ENCODE results near the gene ALG3. TPM values are rescaled to one million over a fixed set of nuclear protein-coding genes. Genes with fewer than 3 reads are reported as not detected.
"Not testable (repeated sequence)": the region's sequence is repeated elsewhere in the genome, so short reads cannot be mapped to it uniquely, and the experiment has no call there.

The ALG3 gene
- total and polyA plus RNA-seq, 5 donors = 17.3 to 23.3 (median 20.2) TPM

GRCh38 chr3:184282941-184283340, 34.2 kb upstream of the ALG3 start:
- intact Hi-C loops (cut with DNase I) = loop anchor here in 2 of 4 donors (10.0 kb wide), 1 partner anchor 388 kb away; no protein-coding TSS in a partner anchor
- DNase-seq = no peak
- no peaks in the 10 kb centered on the region for H3K4me1 ChIP-seq (ENCODE audit: control insufficient read depth, insufficient read depth, low read length)
- no peaks in the 10 kb centered on the region for H3K9me3 ChIP-seq (ENCODE audit: control insufficient read depth, low read length)
- H3K4me3 ChIP-seq (ENCODE audit: low read length) = no peak overlapping the region
- ATAC-seq = no peak
- 93% methylated on average over 4 of the region's 4 CpGs for WGBS
- H3K27me3 ChIP-seq (ENCODE audit: control insufficient read depth, insufficient read depth) = no peaks in the 10 kb centered on the region
- no peak overlapping the region for H3K27ac ChIP-seq (ENCODE audit: low read length)

GRCh38 chr3:184277366-184277765, 28.6 kb upstream of the ALG3 start:
- ATAC-seq = peak in 1 of 2 donors; percentile 14
- no peaks in the 10 kb centered on the region for H3K27me3 ChIP-seq (ENCODE audit: control insufficient read depth, insufficient read depth)
- WGBS = 93% methylated on average over 6 of the region's 6 CpGs

DNA sequence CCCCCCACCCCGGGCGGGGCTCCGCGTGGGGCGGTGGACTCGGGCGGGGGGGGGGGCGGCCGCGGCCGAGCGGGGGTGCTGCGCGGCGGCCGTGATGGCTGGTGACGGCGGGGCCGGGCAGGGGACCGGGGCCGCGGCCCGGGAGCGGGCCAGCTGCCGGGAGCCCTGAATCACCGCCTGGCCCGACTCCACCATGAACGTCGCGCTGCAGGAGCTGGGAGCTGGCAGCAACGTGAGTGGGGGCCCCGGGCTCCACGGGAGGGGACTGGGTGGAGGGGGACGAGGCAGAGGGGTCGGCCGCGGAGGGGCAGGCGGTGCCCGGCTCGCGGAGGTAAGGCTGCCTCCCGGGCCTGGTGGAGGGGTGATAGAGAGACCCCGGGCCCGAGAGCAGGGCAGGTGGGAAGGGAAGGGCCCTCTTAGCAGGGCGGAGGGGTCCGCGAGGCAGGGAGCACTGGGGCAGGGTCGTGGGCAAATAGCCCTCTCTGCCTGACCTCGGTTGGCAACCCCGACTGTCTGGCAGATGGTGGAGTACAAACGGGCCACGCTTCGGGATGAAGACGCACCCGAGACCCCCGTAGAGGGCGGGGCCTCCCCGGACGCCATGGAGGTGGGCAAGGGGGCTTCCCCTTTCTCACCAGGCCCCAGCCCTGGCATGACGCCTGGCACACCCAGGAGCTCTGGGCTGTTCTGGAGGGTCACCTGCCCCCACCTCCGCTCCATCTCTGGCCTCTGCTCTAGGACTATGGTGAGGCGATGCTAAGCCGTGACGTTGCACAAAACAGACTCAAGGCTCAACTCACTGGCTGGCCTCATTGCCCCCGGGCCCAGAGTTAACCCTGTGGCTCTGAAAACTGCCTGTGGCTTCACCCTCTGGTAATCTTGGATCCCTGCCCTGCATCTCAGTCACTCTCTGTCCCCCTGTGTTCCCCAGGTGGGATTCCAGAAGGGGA, 27.5 kb upstream of the ALG3 start, which contains the start of gene ECE2:
ECE2 (plus strand) TSS at position 62 of the 950 bp plus-strand sequence; CDS start at position 194, 132 bp downstream.
- H3K27me3 ChIP-seq (ENCODE audit: control insufficient read depth, insufficient read depth) = no peaks in the 10 kb centered on the region
- intact Hi-C loops (cut with DNase I) = no loop called here
- no peak within 1 kb of the TSS for H3K27ac ChIP-seq (ENCODE audit: low read length)
- WGBS = 11% methylated on average over 65 of the region's 65 CpGs
- ATAC-seq (peak; percentile 28 to 56), DNase-seq (peak; percentile 39 to 70 (median 57))
- no peaks in the 10 kb centered on the region for H3K9me3 ChIP-seq (ENCODE audit: control insufficient read depth, low read length)
- peak within 1 kb of the TSS; percentile 25 for H3K4me3 ChIP-seq (ENCODE audit: low read length)
- H3K4me1 ChIP-seq (ENCODE audit: control insufficient read depth, insufficient read depth, low read length) = no peaks in the 10 kb centered on the region

More at GRCh38 chr3:184277366-184277765, 28.6 kb upstream of the ALG3 start:
- no peak for DNase-seq
- no peak overlapping the region for H3K4me3 ChIP-seq (ENCODE audit: low read length)
- intact Hi-C loops (cut with DNase I) = no loop called here
- no peak overlapping the region for H3K27ac ChIP-seq (ENCODE audit: low read length)
- H3K4me1 ChIP-seq (ENCODE audit: control insufficient read depth, insufficient read depth, low read length) = no peaks in the 10 kb centered on the region
- no peaks in the 10 kb centered on the region for H3K9me3 ChIP-seq (ENCODE audit: control insufficient read depth, low read length)

GRCh38 chr3:184275381-184275701, 26.6 kb upstream of the ALG3 start:
- no peak overlapping the region for H3K27ac ChIP-seq (ENCODE audit: low read length)
- intact Hi-C loops (cut with DNase I) = no loop called here
- no peak overlapping the region for H3K4me3 ChIP-seq (ENCODE audit: low read length)
- DNase-seq (no peak), ATAC-seq (no peak)
- WGBS = 66% methylated on average over 12 of the region's 12 CpGs
- H3K4me1 ChIP-seq (ENCODE audit: control insufficient read depth, insufficient read depth, low read length) = no peaks in the 10 kb centered on the region
- no peaks in the 10 kb centered on the region for H3K27me3 ChIP-seq (ENCODE audit: control insufficient read depth, insufficient read depth)
- no peaks in the 10 kb centered on the region for H3K9me3 ChIP-seq (ENCODE audit: control insufficient read depth, low read length)

- Histone ChIP-seq H3K27me3 (ENCODE audit: control insufficient read depth, insufficient read depth) (no peaks in the 10 kb centered on the region), H3K4me3 (ENCODE audit: low read length) (no peak overlapping the region), H3K27ac (ENCODE audit: low read length) (no peak overlapping the region), H3K9me3 (ENCODE audit: control insufficient read depth, low read length) (no peaks in the 10 kb centered on the region), H3K4me1 (ENCODE audit: control insufficient read depth, insufficient read depth, low read length) (no peaks in the 10 kb centered on the region)
- WGBS = 32% methylated on average over 1 of the region's 1 CpG
- DNase-seq (no peak), ATAC-seq (no peak)
- intact Hi-C loops (cut with DNase I) = no loop called here
These were observed 23.5 kb upstream of the ALG3 start for GRCh38 chr3:184272269-184272668.

DNA sequence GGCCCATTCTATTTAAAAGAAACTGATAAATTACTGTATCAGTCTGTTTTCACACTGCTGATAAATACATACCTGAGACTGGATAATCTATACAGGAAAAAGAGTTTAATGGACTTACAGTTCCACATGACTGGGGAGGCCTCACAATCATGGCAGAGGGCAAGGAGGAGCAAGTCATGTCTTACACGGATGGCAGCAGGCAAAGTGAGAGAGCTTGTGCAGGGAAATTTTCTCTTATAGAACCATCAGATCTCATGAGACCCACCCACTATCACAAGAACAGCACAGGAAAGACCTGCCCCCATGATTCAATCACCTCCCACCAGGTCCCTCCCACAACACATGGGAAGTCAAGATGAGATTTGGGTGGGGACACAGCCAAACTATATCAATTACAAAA, 18.5 kb upstream of the ALG3 start:
- H3K27me3 ChIP-seq (ENCODE audit: control insufficient read depth, insufficient read depth); intact Hi-C loops (cut with DNase I); H3K27ac ChIP-seq (ENCODE audit: low read length); H3K9me3 ChIP-seq (ENCODE audit: control insufficient read depth, low read length); H3K4me1 ChIP-seq (ENCODE audit: control insufficient read depth, insufficient read depth, low read length); H3K4me3 ChIP-seq (ENCODE audit: low read length); DNase-seq; ATAC-seq: not testable (repeated sequence)
- WGBS = 88% methylated on average over 1 of the region's 1 CpG

DNA sequence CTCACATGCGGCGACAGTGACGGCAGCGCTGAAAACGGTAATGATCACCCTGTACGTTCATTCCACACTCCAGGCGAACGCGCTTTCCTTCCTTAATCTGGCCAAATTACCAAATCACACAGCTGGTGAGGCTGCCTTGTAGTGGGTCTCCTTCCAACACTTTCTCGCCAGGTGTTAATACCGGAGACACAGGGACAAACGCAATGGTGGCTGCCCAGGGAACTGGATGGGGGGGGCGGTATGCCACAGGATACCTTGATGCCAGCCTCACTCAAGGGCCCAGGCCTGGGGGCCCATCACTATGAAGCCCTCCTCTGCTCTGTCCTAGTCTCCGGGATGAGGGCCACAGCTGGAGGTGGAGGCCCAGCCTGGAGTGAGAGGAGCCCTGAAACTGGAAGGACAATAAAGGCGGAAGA, 14.0 kb upstream of the ALG3 start:
- WGBS = 15% methylated on average over 15 of the region's 15 CpGs
- no peaks in the 10 kb centered on the region for H3K27me3 ChIP-seq (ENCODE audit: control insufficient read depth, insufficient read depth)

GRCh38 chr3:184261854-184262763, 13.3 kb upstream of the ALG3 start:
- H3K4me1 ChIP-seq (ENCODE audit: control insufficient read depth, insufficient read depth, low read length) = peaks cover 3% of the 10 kb centered on the region
- peak overlapping the region; percentile 65 for H3K4me3 ChIP-seq (ENCODE audit: low read length)
- no peak for DNase-seq
- intact Hi-C loops (cut with DNase I) = no loop called here
- H3K27me3 ChIP-seq (ENCODE audit: control insufficient read depth, insufficient read depth) = no peaks in the 10 kb centered on the region
- no peak overlapping the region for H3K27ac ChIP-seq (ENCODE audit: low read length)
- ATAC-seq = peak; percentile 9 to 22
- H3K9me3 ChIP-seq (ENCODE audit: control insufficient read depth, low read length) = no peaks in the 10 kb centered on the region
- WGBS = 2% methylated on average over 66 of the region's 66 CpGs

More for the DNA sequence above, 14.0 kb upstream of the ALG3 start:
- Histone ChIP-seq H3K9me3 (ENCODE audit: control insufficient read depth, low read length) (no peaks in the 10 kb centered on the region), H3K4me1 (ENCODE audit: control insufficient read depth, insufficient read depth, low read length) (peaks cover 3% of the 10 kb centered on the region), H3K27ac (ENCODE audit: low read length) (no peak overlapping the region), H3K4me3 (ENCODE audit: low read length) (no peak overlapping the region)
- ATAC-seq (no peak), DNase-seq (no peak)
- intact Hi-C loops (cut with DNase I) = no loop called here

GRCh38 chr3:184261270-184261853, 12.6 kb upstream of the ALG3 start, which contains the start of gene CAMK2N2:
Gene CAMK2N2 (minus strand): TSS chr3:184261553. CDS start chr3:184261285, 268 bp downstream.
- Histone ChIP-seq H3K27me3 (ENCODE audit: control insufficient read depth, insufficient read depth) (no peaks in the 10 kb centered on the region), H3K4me1 (ENCODE audit: control insufficient read depth, insufficient read depth, low read length) (peaks cover 3% of the 10 kb centered on the region), H3K4me3 (ENCODE audit: low read length) (peak within 1 kb of the TSS; percentile 65), H3K9me3 (ENCODE audit: control insufficient read depth, low read length) (no peaks in the 10 kb centered on the region), H3K27ac (ENCODE audit: low read length) (no peak within 1 kb of the TSS)
- WGBS = under 1% methylated on average over 60 of the region's 67 CpGs
- DNase-seq (peak; percentile 59 to 81 (median 79)), ATAC-seq (peak; percentile 73 to 75)
- intact Hi-C loops (cut with DNase I) = no loop called here

DNA sequence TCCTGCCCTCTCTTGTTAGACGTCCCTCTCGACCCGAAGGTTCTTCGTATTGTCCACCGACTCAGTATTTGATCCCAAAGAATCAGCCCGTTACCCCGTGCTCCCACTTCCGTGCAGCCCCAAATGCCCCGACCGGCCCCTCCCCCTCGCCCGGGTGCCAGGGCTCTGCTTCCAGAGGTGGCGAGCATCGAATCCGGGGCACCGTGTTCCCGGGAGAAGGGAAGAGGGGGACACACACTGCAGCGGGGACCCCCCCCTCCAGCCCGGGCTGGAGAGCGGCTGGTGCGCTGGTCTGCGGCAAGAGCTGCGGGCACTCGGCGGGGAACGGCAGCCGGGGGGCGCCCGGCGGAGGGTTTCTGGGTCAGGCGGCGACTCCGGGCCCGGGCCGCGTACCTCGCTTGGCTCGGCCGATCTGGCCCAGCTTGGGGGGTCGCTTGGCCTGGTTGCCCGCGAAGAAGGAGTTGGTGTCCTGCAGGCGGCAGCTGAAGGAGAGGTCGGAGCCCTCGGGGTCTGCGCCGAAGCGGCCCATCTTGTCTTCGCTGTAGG, 12.0 kb upstream of the ALG3 start:
- intact Hi-C loops (cut with DNase I) = no loop called here
- H3K27me3 ChIP-seq (ENCODE audit: control insufficient read depth, insufficient read depth) = no peaks in the 10 kb centered on the region
- ATAC-seq = no peak

More for the DNA sequence above, 12.0 kb upstream of the ALG3 start:
- H3K9me3 ChIP-seq (ENCODE audit: control insufficient read depth, low read length) = no peaks in the 10 kb centered on the region
- WGBS = under 1% methylated on average over 49 of the region's 49 CpGs
- H3K27ac ChIP-seq (ENCODE audit: low read length) = no peak overlapping the region
- no peak for DNase-seq
- peaks cover 3% of the 10 kb centered on the region for H3K4me1 ChIP-seq (ENCODE audit: control insufficient read depth, insufficient read depth, low read length)
- H3K4me3 ChIP-seq (ENCODE audit: low read length) = peak overlapping the region; percentile 65

Measured in right cardiac atrium (tissue), 5 donors.